Kidney epithelial cell (primary cell): ENCODE measurements around the gene MSANTD1. TPM values are rescaled to one million over a fixed set of nuclear protein-coding genes. Genes with fewer than 3 reads are reported as not detected.
A peak's percentile ranks its signal among the peaks of the same experiment; 100 is the strongest.

Experiments used
- DNase-seq: peaks from one replicate; pipeline ENCODE4 v3.0.0-alpha.2; 2010; ENCODE audit warnings: low read depth
- H3K27me3 ChIP-seq: 2 replicates; pipeline ENCODE4 v1.6.0; 2011; ENCODE audit warnings: low read length; ENCODE audit not compliant: control insufficient read depth, insufficient read depth
- H3K36me3 ChIP-seq: 2 replicates; pipeline ENCODE4 v1.5.1; 2011; ENCODE audit warnings: low read length; ENCODE audit not compliant: control insufficient read depth, insufficient read depth
- H3K4me3 ChIP-seq: 2 replicates; pipeline ENCODE4 v1.5.1; 2011; ENCODE audit warnings: low read depth, mild to moderate bottlenecking, control low read depth, low read length
- total RNA-seq: library from RNA; depleted of rRNA; stranded (reverse); fragments of >200 nt; gene quantifications from 2 replicates; pipeline ENCODE4 v1.2.3, GENCODE V29; 2015
- TF ChIP-seq, protein P1 (sequence below): IDR thresholded peaks from 2 replicates; pipeline ENCODE4 v1.5.1; 2011; ENCODE audit warnings: mild to moderate bottlenecking, moderate library complexity, low read length, control low read depth, inconsistent platforms; ENCODE audit not compliant: insufficient read depth, poor library complexity, severe bottlenecking

The MSANTD1 gene
- total RNA-seq, 1 donor from 2014 or later, result 0.50 TPM

DNA sequence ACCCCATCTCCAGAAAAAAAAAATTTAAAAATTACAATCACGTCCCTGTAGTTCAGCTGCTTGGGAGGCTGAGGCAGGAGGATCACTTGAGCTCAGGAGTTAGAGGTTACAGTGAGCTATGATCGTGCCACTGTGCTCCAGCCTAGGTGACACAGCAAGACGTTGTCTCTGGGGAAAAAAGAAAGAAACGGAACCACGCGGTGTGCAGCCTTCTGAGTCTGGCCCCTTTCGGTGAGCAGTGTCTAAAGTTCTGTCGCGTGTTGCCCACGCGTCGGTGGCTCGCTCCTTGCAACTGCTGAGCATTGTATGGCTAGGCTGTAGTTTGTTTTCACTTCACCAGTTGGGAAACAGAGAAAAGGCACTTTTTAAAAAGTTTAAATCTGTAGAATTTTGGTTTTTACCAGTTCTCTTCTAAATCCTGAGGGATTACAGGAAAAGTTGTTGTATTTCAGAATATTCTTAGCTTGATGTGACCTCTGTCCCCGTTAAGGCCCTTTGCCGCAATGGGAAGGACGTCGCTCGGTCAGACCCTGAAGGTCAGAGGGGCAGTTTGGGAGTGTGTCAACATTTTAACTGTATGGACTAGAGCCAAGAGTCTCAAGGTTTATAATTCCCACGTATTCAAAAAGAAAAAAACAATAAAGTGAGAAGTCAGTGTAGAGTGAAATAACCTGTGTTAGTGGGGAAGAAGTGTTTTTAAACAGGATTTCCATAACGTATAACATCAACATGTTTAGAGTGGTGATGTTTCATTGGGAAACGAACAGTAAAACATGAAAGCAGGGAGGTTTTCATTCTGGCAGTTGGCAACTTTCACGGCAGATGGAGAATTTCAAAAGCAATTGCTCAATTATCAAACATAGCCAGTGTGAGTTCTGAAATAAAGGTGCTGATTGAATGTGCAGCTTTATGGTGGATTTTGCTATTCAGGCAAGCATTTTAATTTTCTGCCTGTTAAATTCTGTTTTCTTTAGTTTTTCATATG is 45.8 kb upstream of the MSANTD1 start:
- H3K27me3 ChIP-seq, result no peaks in the 10 kb centered on the region
- H3K36me3 ChIP-seq, result peaks cover 3% of the 10 kb centered on the region
- DNase-seq, result no peak
- TF ChIP-seq, protein P1, sequence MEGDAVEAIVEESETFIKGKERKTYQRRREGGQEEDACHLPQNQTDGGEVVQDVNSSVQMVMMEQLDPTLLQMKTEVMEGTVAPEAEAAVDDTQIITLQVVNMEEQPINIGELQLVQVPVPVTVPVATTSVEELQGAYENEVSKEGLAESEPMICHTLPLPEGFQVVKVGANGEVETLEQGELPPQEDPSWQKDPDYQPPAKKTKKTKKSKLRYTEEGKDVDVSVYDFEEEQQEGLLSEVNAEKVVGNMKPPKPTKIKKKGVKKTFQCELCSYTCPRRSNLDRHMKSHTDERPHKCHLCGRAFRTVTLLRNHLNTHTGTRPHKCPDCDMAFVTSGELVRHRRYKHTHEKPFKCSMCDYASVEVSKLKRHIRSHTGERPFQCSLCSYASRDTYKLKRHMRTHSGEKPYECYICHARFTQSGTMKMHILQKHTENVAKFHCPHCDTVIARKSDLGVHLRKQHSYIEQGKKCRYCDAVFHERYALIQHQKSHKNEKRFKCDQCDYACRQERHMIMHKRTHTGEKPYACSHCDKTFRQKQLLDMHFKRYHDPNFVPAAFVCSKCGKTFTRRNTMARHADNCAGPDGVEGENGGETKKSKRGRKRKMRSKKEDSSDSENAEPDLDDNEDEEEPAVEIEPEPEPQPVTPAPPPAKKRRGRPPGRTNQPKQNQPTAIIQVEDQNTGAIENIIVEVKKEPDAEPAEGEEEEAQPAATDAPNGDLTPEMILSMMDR, result no peak
- no peak overlapping the region for H3K4me3 ChIP-seq

DNA sequence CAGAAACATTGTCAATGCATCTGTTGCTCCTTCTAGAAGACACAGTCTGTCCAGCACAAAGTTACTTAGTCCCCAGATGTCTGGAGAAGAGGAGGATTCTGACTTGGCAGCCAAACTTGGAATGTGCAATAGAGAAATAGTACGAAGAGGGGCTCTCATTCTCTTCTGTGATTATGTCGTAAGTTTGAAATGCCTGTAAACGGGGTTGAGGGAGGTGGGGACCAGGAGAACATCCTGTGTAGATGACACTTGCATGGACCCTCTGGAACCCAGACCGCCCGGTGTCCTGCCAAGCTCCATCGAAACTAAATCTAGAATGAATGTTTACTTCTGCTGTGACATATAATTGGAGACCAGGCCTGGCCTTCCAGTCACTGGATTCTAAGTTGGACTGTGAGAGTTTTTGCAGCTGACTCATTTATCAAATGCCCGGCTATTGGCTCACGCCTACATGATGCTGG is 45.0 kb upstream of the MSANTD1 start:
- H3K27me3 ChIP-seq, result no peaks in the 10 kb centered on the region
- H3K36me3 ChIP-seq, result peaks cover 3% of the 10 kb centered on the region
- no peak overlapping the region for H3K4me3 ChIP-seq
- TF ChIP-seq, protein P1, result no peak
- no peak for DNase-seq

DNA sequence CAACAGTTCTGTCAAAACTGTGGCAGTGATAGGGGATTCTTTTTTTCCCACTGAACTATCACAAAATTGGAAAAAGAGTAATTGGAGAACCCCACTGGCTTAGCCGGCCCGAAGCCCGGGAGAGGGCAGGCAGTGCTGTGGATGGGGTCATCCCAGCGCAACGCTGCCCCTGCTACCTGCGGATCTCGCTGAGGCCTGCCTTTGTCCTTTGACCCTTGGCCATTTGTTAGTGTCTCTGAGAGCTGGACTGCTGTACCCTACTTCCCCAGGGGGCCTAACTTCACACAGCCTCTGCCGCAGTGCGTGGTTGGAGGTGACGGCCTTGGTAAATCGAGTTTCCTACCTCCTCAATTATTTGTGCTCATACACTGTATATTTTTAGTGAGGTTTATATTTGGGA is 43.0 kb upstream of the MSANTD1 start:
- TF ChIP-seq, protein P1, result no peak
- no peak overlapping the region for H3K4me3 ChIP-seq
- DNase-seq, result no peak
- H3K36me3 ChIP-seq, result peaks cover 1% of the 10 kb centered on the region
- H3K27me3 ChIP-seq, result no peaks in the 10 kb centered on the region

DNA sequence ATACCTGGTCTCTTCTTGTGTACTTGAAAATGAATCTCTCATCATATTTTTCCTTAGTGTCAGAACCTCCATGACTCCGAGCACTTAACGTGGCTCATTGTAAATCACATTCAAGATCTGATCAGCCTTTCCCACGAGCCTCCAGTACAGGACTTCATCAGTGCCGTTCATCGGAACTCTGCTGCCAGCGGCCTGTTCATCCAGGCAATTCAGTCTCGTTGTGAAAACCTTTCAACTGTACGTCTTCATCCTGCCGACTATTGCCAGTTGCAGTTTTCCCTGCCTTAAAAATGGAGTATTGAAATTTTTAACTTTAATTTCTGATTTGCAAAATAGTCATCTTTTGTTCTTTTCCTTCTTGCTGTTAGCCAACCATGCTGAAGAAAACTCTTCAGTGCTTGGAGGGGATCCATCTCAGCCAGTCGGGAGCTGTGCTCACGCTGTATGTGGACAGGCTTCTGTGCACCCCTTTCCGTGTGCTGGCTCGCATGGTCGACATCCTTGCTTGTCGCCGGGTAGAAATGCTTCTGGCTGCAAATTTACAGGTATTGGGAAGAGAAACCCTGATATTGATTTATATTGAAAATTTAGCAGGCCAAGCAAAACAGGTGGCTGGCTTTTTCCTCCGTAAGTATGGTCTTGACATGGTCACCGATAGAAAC is 42.4 kb upstream of the MSANTD1 start:
- no peak for DNase-seq
- Histone ChIP-seq H3K36me3 (peaks cover 1% of the 10 kb centered on the region), H3K27me3 (no peaks in the 10 kb centered on the region), H3K4me3 (no peak overlapping the region)
- TF ChIP-seq, protein P1, result no peak

DNA sequence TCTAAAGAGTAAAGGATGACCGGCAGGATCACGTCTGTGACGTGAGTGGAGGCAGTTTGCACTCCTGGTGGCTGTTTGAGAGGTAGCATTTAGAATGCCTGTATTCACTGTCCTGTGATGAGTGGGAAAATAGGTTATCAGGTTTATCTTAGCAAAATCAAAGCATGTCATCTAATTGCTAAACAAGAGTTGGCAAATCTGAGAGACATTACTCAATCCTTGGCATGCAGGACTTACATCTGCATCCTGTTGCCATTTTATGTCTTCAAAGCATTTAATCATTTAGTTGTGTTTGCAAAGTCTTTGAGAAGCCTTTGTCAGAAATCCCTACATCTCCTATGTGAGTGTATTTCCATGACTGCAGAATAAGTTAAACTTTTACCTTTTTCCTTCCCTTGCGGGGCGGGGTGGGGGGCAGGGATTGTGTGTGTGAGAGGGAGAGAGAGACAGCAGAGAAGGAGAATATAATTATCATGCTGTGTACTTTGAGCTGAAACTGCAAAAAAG is 41.4 kb upstream of the MSANTD1 start:
- Histone ChIP-seq H3K36me3 (peaks cover 3% of the 10 kb centered on the region), H3K4me3 (no peak overlapping the region), H3K27me3 (no peaks in the 10 kb centered on the region)
- DNase-seq, result no peak
- TF ChIP-seq, protein P1, result peak; percentile 4
